Left renal pelvis (tissue), 4 donors: ENCODE data around the gene MYOD1. TPM values are rescaled to one million over a fixed set of nuclear protein-coding genes. Genes with fewer than 3 reads are reported as not detected.

Experiments used
- DNase-seq, 4 donors: peaks; one replicate each; pipeline ENCODE4 v3.0.0-alpha.2; 2013; ENCODE audit warnings: low read depth in 4 of 4, low spot score in 3 of 4
- polyA plus RNA-seq, 4 donors: library from polyadenylated mRNA; unstranded; fragments of 120-200 nt; gene quantifications; one replicate each; pipeline ENCODE4 v1.2.1, GENCODE V29; 2013; ENCODE audit not compliant: insufficient read length in 4 of 4

Gene MYOD1
- polyA plus RNA-seq: not detected

- DNase-seq: no peak
These were observed at the start of gene MYOD1 for GRCh38 chr11:17719028-17719937. Gene MYOD1 (plus strand): TSS chr11:17719571. CDS start chr11:17719783, 212 bp downstream.

GRCh38 chr11:17672469-17672868 lies 46.9 kb upstream of the MYOD1 start:
- DNase-seq: no peak

GRCh38 chr11:17673951-17674350 lies 45.4 kb upstream of the MYOD1 start:
- no peak for DNase-seq

GRCh38 chr11:17682848-17683247 lies 36.5 kb upstream of the MYOD1 start:
- DNase-seq: no peak

GRCh38 chr11:17683377-17684161 lies 35.8 kb upstream of the MYOD1 start:
- no peak for DNase-seq

- DNase-seq: no peak
These were observed 34.8 kb upstream of the MYOD1 start for GRCh38 chr11:17684550-17684949.

GRCh38 chr11:17686231-17686980 lies 33.0 kb upstream of the MYOD1 start:
- no peak for DNase-seq

- no peak for DNase-seq
These were observed 31.3 kb upstream of the MYOD1 start for GRCh38 chr11:17687946-17688670.

GRCh38 chr11:17691550-17691949 lies 27.8 kb upstream of the MYOD1 start:
- no peak for DNase-seq

GRCh38 chr11:17691976-17692375 lies 27.4 kb upstream of the MYOD1 start:
- DNase-seq: no peak

- no peak for DNase-seq
These were observed 26.4 kb upstream of the MYOD1 start for GRCh38 chr11:17692931-17693330.

GRCh38 chr11:17693531-17693930 lies 25.8 kb upstream of the MYOD1 start:
- DNase-seq: no peak

GRCh38 chr11:17694494-17695110 lies 24.8 kb upstream of the MYOD1 start:
- DNase-seq: no peak

GRCh38 chr11:17695454-17696441 lies 23.6 kb upstream of the MYOD1 start:
- DNase-seq: no peak

- no peak for DNase-seq
These were observed 22.6 kb upstream of the MYOD1 start for GRCh38 chr11:17696741-17697140.

- DNase-seq: no peak
These were observed 22.0 kb upstream of the MYOD1 start for GRCh38 chr11:17697175-17697949.

- no peak for DNase-seq
These were observed 19.9 kb upstream of the MYOD1 start for GRCh38 chr11:17699147-17700114.
